DOHH2 (cell line): ENCODE data around the gene SPOCK1.

Experiments used
- CTCF ChIP-seq: fragments of 200-600 bp; sonication (generic); IDR thresholded peaks from one replicate; pipeline ENCODE4 v1.5.1; 2014; ENCODE audit warnings: antibody characterized with exemption, mild to moderate bottlenecking, low read depth, low read length; ENCODE audit not compliant: poor library complexity, severe bottlenecking
- EZH2phosphoT487 ChIP-seq: fragments of 200-600 bp; sonication (generic); IDR thresholded peaks from 2 replicates; pipeline ENCODE4 v1.6.1; 2017; ENCODE audit warnings: borderline replicate concordance, mild to moderate bottlenecking, antibody characterized with exemption, low read length, moderate library complexity, mixed read lengths

DNA sequence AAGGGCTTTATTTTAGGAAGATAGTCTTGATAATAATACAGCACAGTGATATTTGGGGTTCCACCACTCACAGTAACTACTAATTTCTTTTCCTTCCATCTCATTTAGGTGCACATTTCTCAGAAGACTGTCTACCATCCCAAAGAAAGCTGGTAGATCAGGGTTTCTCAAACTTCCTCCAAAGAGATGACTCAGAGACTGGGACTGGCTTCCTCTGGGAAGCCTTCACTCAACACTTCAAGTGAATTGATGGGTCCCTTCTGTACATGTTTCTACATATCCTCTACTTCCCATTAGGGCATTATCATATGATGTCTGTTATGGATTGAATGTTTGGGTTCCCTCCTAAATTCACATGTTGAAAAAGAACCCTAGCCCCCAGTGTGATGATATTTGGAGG lies 138.5 kb downstream of the SPOCK1 start:
- TF ChIP-seq CTCF (no peak), EZH2phosphoT487 (no peak)
